ENCODE data around the gene MAGEA4.

MAGEA4 gene, protein sequence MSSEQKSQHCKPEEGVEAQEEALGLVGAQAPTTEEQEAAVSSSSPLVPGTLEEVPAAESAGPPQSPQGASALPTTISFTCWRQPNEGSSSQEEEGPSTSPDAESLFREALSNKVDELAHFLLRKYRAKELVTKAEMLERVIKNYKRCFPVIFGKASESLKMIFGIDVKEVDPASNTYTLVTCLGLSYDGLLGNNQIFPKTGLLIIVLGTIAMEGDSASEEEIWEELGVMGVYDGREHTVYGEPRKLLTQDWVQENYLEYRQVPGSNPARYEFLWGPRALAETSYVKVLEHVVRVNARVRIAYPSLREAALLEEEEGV

DNA sequence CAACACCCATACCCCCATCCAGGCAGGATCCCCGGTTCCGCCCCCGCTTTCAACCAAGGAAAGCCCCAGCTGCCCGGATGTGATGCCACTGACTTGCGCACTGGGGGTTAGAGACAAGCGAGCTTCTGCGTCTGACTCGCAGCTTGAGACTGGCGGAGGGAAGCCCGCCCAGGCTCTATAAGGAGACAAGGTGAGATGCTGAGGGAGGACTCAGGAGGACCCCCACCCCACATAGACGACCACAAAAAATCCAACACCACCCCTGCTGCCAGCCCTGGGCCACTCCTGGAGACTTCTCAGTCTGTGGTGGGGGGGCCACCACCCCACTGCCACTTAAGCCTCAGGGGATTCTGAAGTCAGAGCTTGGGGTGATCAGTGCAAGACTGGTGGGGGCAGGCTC lies at the start of gene MAGEA4:
Gene MAGEA4, plus strand, starts transcription at position 110 of the 400 bp plus-strand sequence. CDS start 10,776 bp downstream, outside the sequence.
- Mint-ChIP-seq H3K9me3 (no peaks in the 10 kb centered on the region), H3K36me3 (no peaks in the 10 kb centered on the region), H3K4me1 (no peaks in the 10 kb centered on the region), H3K27me3 (no peaks in the 10 kb centered on the region), H3K4me3 (no peak within 1 kb of the TSS), H3K27ac (no peak within 1 kb of the TSS)
- ATAC-seq (replicated peaks), result no peak
- DNase-seq, result no peak

DNA sequence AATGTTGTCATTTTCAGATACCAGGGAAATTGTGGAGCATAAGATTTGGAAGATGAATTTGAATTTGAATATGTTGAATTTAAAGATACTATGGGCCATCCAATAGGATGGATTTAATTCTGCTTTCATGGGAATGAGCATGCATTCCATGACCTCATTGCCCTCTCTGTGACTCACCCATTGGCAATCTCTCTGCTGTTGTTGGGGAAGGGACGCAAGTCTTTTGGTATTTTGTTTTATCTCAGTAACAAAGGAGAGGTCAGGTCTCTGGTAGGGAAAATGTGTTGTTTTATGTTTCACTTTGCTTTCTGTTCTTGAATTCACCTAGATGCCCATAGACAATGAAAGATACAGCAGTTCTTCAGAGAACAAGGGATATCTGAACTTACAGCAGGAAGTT lies 42.1 kb upstream of the MAGEA4 start:
- H3K27me3 Mint-ChIP-seq, result no peaks in the 10 kb centered on the region
- no peak for ATAC-seq (replicated peaks)
- no peak for DNase-seq
- peaks cover 1 to 7% of the 10 kb centered on the region in 2 donors for H3K9me3 Mint-ChIP-seq
- H3K27ac Mint-ChIP-seq, result no peak overlapping the region
- no peak overlapping the region for H3K4me3 Mint-ChIP-seq
- no peaks in the 10 kb centered on the region for H3K36me3 Mint-ChIP-seq
- no peaks in the 10 kb centered on the region for H3K4me1 Mint-ChIP-seq

GRCh38 chrX:151871244-151871643 lies 41.4 kb upstream of the MAGEA4 start:
- Mint-ChIP-seq H3K4me1 (no peaks in the 10 kb centered on the region), H3K36me3 (no peaks in the 10 kb centered on the region), H3K4me3 (no peak overlapping the region), H3K27ac (no peak overlapping the region), H3K27me3 (no peaks in the 10 kb centered on the region), H3K9me3 (peaks cover 1 to 7% of the 10 kb centered on the region in 2 donors)
- ATAC-seq (replicated peaks) (no peak), DNase-seq (no peak)

- Mint-ChIP-seq H3K27ac (no peak overlapping the region), H3K4me3 (no peak overlapping the region), H3K4me1 (no peaks in the 10 kb centered on the region), H3K27me3 (no peaks in the 10 kb centered on the region), H3K36me3 (no peaks in the 10 kb centered on the region), H3K9me3 (peaks cover under 1 to 2% of the 10 kb centered on the region in 2 donors)
- ATAC-seq (replicated peaks) (no peak), DNase-seq (no peak)
Measured at GRCh38 chrX:151873096-151873495, 39.6 kb upstream of the MAGEA4 start.

GRCh38 chrX:151875270-151876026 lies 37.2 kb upstream of the MAGEA4 start:
- H3K9me3 Mint-ChIP-seq, result peaks cover 5% of the 10 kb centered on the region in 2 donors
- H3K4me1 Mint-ChIP-seq, result no peaks in the 10 kb centered on the region
- no peaks in the 10 kb centered on the region for H3K27me3 Mint-ChIP-seq
- ATAC-seq (replicated peaks) (no peak), DNase-seq (no peak)
- no peaks in the 10 kb centered on the region for H3K36me3 Mint-ChIP-seq
- H3K4me3 Mint-ChIP-seq, result no peak overlapping the region
- H3K27ac Mint-ChIP-seq, result no peak overlapping the region

DNA sequence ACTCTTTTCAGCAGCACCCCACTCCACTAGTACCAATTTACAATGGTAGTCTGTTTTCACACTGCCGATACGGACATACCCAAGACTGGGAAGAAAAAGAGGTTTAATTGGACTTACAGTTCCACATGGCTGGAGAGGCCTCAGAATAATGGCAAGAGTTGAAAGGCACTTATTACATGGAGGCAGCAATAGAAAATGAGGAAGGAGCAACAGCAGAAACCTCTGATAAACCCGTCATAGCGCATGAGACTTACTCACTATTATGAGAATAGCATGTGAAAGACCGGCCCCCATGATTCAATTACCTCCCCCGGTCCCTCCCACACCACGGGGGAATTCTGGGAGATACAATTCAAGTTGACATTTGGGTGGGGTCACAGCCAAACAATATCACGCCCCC lies 34.1 kb upstream of the MAGEA4 start:
- Mint-ChIP-seq H3K4me1 (no peaks in the 10 kb centered on the region), H3K27ac (no peak overlapping the region), H3K36me3 (no peaks in the 10 kb centered on the region), H3K9me3 (peaks cover 5% of the 10 kb centered on the region in 2 donors), H3K4me3 (no peak overlapping the region), H3K27me3 (no peaks in the 10 kb centered on the region)
- no peak for ATAC-seq (replicated peaks)
- no peak for DNase-seq

GRCh38 chrX:151879856-151880255 lies 32.8 kb upstream of the MAGEA4 start:
- Mint-ChIP-seq H3K27me3 (no peaks in the 10 kb centered on the region), H3K27ac (no peak overlapping the region), H3K4me3 (no peak overlapping the region), H3K36me3 (no peaks in the 10 kb centered on the region), H3K4me1 (no peaks in the 10 kb centered on the region), H3K9me3 (peaks cover 3 to 5% of the 10 kb centered on the region in 2 donors)
- ATAC-seq (replicated peaks), result no peak
- DNase-seq, result no peak

DNA sequence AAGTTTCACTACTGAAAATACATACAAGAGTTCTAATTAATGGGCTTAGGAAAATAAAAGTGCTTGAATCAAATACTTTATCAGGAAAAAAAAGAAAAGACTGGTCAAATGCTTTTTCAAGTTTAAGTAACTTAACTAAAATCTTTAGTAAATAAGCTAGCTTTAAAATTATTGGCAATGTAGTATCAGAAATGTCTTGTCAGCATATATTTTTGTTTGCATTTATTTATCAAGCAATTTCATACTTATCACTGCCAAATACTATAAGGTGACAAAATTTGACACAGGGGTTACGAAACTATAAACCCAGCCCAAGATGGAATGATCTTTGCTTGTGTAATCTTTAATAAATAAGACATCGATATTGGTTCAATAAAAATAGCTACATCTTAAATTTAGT lies 31.8 kb upstream of the MAGEA4 start:
- no peaks in the 10 kb centered on the region for H3K27me3 Mint-ChIP-seq
- H3K4me1 Mint-ChIP-seq, result no peaks in the 10 kb centered on the region
- H3K36me3 Mint-ChIP-seq, result no peaks in the 10 kb centered on the region
- ATAC-seq (replicated peaks) (no peak), DNase-seq (no peak)
- no peak overlapping the region for H3K27ac Mint-ChIP-seq
- no peak overlapping the region for H3K4me3 Mint-ChIP-seq
- peaks cover 3 to 5% of the 10 kb centered on the region in 2 donors for H3K9me3 Mint-ChIP-seq

- H3K36me3 Mint-ChIP-seq, result no peaks in the 10 kb centered on the region
- no peaks in the 10 kb centered on the region for H3K27me3 Mint-ChIP-seq
- H3K9me3 Mint-ChIP-seq, result peaks cover 5 to 8% of the 10 kb centered on the region in 2 donors
- DNase-seq (no peak), ATAC-seq (replicated peaks) (no peak)
- H3K4me3 Mint-ChIP-seq, result no peak overlapping the region
- no peaks in the 10 kb centered on the region for H3K4me1 Mint-ChIP-seq
- H3K27ac Mint-ChIP-seq, result no peak overlapping the region
Measured at GRCh38 chrX:151889421-151889820, 23.3 kb upstream of the MAGEA4 start.

GRCh38 chrX:151896734-151897474 lies 15.8 kb upstream of the MAGEA4 start:
- no peak for DNase-seq
- Mint-ChIP-seq H3K4me1 (no peaks in the 10 kb centered on the region), H3K36me3 (no peaks in the 10 kb centered on the region), H3K27me3 (no peaks in the 10 kb centered on the region), H3K4me3 (no peak overlapping the region), H3K27ac (no peak overlapping the region), H3K9me3 (peaks cover 0 to 1% of the 10 kb centered on the region in 2 donors)
- no peak for ATAC-seq (replicated peaks)

DNA sequence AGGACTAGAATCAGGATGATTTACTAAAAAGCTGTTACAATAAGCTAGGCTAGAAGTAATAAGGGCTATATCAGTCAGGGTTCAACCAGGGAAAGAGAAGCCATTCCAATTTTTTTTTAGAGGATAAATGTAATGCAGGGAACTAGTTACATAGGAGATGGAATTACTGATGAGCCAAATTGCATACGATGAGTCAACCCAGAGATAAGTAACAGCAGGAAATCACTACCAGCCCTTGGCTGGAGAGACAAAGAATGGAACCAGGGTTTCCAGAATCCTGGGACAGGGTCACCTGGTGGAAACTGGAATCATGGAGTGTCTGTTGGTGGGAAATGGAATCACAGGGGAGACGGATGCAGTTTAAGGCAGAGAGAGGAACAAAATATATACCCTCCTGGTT lies 13.1 kb upstream of the MAGEA4 start:
- no peaks in the 10 kb centered on the region for H3K36me3 Mint-ChIP-seq
- H3K27ac Mint-ChIP-seq, result no peak overlapping the region
- no peaks in the 10 kb centered on the region for H3K27me3 Mint-ChIP-seq
- ATAC-seq (replicated peaks), result no peak
- no peak for DNase-seq
- H3K4me3 Mint-ChIP-seq, result no peak overlapping the region
- no peaks in the 10 kb centered on the region for H3K9me3 Mint-ChIP-seq
- H3K4me1 Mint-ChIP-seq, result no peaks in the 10 kb centered on the region

DNA sequence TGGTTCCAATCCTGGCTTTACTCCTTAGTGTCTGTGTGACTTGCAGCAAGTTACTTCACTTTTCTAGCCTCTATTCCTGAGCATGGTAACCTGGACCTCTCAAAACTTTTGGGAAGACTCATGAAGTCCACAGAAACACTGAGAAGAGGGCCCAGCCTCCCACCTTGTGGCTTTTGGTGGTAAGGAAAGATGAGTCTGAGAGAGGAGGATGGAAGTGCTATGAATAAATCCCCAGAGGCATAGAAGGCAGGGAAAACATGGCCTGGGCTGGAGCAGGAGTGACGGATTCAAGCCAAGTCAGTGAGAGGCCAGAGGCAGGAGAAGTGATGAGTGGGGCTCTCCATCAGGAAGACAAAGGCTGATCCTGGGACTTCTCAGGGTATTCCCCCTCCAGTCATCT lies 10.9 kb upstream of the MAGEA4 start:
- Mint-ChIP-seq H3K9me3 (no peaks in the 10 kb centered on the region), H3K4me3 (no peak overlapping the region), H3K4me1 (no peaks in the 10 kb centered on the region), H3K36me3 (no peaks in the 10 kb centered on the region), H3K27ac (no peak overlapping the region), H3K27me3 (no peaks in the 10 kb centered on the region)
- DNase-seq, result no peak
- ATAC-seq (replicated peaks), result no peak

DNA sequence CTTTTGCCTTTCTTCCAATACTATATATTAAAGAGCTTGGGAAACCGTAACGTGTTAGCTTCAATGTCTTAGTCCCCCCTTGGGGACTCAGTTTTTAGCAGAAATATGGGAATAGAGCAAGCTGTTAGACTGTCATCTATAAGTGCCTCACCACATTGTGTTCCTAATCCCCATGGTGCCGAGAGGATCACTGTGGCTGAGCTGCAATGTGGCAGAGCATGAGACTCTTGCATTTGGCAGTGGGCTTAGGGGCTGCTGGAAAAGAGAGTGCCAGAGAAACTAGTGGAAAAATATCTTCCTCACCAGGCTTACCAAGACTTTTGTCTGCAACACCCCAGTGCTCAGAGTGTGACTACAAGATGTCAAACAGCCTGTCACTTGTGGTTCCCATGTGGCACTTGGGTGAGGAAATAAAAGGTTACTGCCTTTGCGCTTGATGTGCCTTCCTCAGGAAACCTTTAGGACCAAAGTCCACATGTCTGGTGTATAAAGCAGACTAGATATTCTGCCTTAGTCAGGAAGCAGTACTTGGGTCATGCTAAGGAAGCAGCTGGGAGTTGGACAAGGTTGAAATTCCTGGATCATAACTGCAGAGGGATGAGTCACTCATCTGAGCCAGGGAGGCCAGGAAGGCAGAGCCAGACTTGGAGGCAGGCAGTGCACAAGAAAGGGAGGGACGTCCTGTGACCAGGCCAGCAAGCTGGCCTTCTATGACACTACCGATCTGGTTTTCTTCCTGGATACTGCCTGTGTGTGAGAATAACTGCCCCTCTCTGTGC lies 9.7 kb upstream of the MAGEA4 start:
- Mint-ChIP-seq H3K27me3 (no peaks in the 10 kb centered on the region), H3K36me3 (no peaks in the 10 kb centered on the region), H3K9me3 (no peaks in the 10 kb centered on the region), H3K27ac (no peak overlapping the region), H3K4me1 (no peaks in the 10 kb centered on the region), H3K4me3 (no peak overlapping the region)
- ATAC-seq (replicated peaks), result no peak
- no peak for DNase-seq

DNA sequence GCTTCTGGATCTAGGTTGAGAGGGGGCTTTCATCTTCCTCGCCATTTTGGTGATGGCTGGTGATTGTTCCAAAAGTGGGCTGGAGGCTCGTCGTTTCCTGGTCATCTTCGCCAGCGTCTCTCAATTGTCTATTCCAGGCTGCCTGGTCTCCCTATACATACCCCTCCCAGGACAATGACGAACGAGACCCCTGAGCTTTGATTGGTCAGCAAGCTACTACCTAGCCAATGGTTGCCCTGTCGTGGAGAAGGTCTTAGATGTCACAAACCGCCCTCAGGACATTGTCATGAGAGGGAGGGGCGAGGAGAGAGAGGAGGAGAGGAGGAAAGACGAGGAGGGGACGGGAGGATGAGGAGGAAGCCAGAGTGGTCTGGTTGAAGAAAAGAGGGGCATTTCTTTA lies 7.7 kb upstream of the MAGEA4 start:
- Mint-ChIP-seq H3K36me3 (no peaks in the 10 kb centered on the region), H3K9me3 (no peaks in the 10 kb centered on the region), H3K4me3 (no peak overlapping the region), H3K27me3 (no peaks in the 10 kb centered on the region), H3K27ac (no peak overlapping the region), H3K4me1 (no peaks in the 10 kb centered on the region)
- ATAC-seq (replicated peaks), result no peak
- DNase-seq, result no peak

Data from stimulated activated naive B cell treated with anti-CD40 and anti-IgM and Interleukin-4, amounts not matched to agents 10 μg/mL and 1 μg/mL and 100 μg/mL, for 72 hours (primary cell).